Neural progenitor cell (in vitro differentiated cells): ENCODE results near the gene MRC1. TPM values are rescaled to one million over a fixed set of nuclear protein-coding genes. Genes with fewer than 3 reads are reported as not detected.

Experiments used
- DNase-seq: peaks from one replicate; pipeline ENCODE4 v3.0.0-alpha.2; 2016; ENCODE audit warnings: low spot score
- H2AFZ ChIP-seq: fragments of 200-600 bp; sonication (generic); replicated peaks from 2 replicates; pipeline ENCODE4 v1.6.1; 2016; ENCODE audit warnings: antibody characterized with exemption
- H3F3A ChIP-seq: fragments of 200-600 bp; sonication (generic); 2 replicates; pipeline ENCODE4 v1.6.1; 2016; ENCODE audit warnings: antibody characterized with exemption, low read depth
- H3K27ac ChIP-seq: fragments of 200-600 bp; sonication (generic); 2 replicates; pipeline ENCODE4 v1.5.1; 2016; ENCODE audit warnings: mild to moderate bottlenecking
- H3K27me3 ChIP-seq: fragments of 200-600 bp; sonication (generic); 2 replicates; pipeline ENCODE4 v1.6.1; 2016; ENCODE audit warnings: mild to moderate bottlenecking, moderate library complexity
- H3K36me3 ChIP-seq: fragments of 200-600 bp; sonication (generic); 2 replicates; pipeline ENCODE4 v1.5.1; 2016
- H3K4me1 ChIP-seq: fragments of 200-600 bp; sonication (generic); 2 replicates; pipeline ENCODE4 v1.6.1; 2016; ENCODE audit warnings: mixed run types
- H3K4me2 ChIP-seq: fragments of 200-600 bp; sonication (generic); 2 replicates; pipeline ENCODE4 v1.6.1; 2016
- H3K4me3 ChIP-seq: fragments of 200-600 bp; sonication (generic); 2 replicates; pipeline ENCODE4 v1.5.1; 2016
- H3K79me2 ChIP-seq: fragments of 200-600 bp; sonication (generic); 2 replicates; pipeline ENCODE4 v1.6.1; 2016; ENCODE audit warnings: low read depth
- H3K9ac ChIP-seq: fragments of 200-600 bp; sonication (generic); 2 replicates; pipeline ENCODE4 v1.6.1; 2016
- H3K9me3 ChIP-seq: fragments of 200-600 bp; sonication (generic); 2 replicates; pipeline ENCODE4 v1.5.1; 2016; ENCODE audit warnings: low read depth
- H4K20me1 ChIP-seq: fragments of 200-600 bp; sonication (generic); 2 replicates; pipeline ENCODE4 v1.6.1; 2016; ENCODE audit warnings: low read depth
- H3K27ac Mint-ChIP-seq: 3 replicates; pipeline ENCODE4 v1.8.0; 2021; ENCODE audit warnings: mixed read lengths
- H3K27me3 Mint-ChIP-seq: 2 replicates; pipeline ENCODE4 v1.8.0; 2022; ENCODE audit warnings: low read depth, mild to moderate bottlenecking, inconsistent platforms, moderate library complexity, mixed read lengths; ENCODE audit not compliant: insufficient read depth
- H3K36me3 Mint-ChIP-seq: 3 replicates; pipeline ENCODE4 v1.8.0; 2021; ENCODE audit warnings: mixed read lengths
- H3K4me1 Mint-ChIP-seq: 3 replicates; pipeline ENCODE4 v1.8.0; 2021; ENCODE audit warnings: mixed read lengths
- H3K4me3 Mint-ChIP-seq: 3 replicates; pipeline ENCODE4 v1.8.0; 2021; ENCODE audit warnings: mild to moderate bottlenecking, moderate library complexity, mixed read lengths
- H3K9me3 Mint-ChIP-seq: 3 replicates; pipeline ENCODE4 v1.8.0; 2020; ENCODE audit warnings: mixed read lengths
- CTCF ChIP-seq: fragments of 200-600 bp; sonication (generic); IDR thresholded peaks from 2 replicates; pipeline ENCODE4 v1.5.1; 2017; ENCODE audit warnings: antibody characterized with exemption, mild to moderate bottlenecking
- EZH2 ChIP-seq: fragments of 200-600 bp; sonication (generic); IDR thresholded peaks from 2 replicates; pipeline ENCODE4 v1.6.1; 2017; ENCODE audit warnings: antibody characterized with exemption, mild to moderate bottlenecking, moderate library complexity
- EZH2phosphoT487 ChIP-seq: fragments of 200-600 bp; sonication (generic); IDR thresholded peaks from 2 replicates; pipeline ENCODE4 v1.6.1; 2017; ENCODE audit warnings: antibody characterized with exemption
- total RNA-seq: library from RNA; depleted of rRNA; stranded (reverse); fragments of >200 nt; gene quantifications from 2 replicates; pipeline ENCODE4 v1.2.3, GENCODE V29; 2015; ENCODE audit warnings: low replicate concordance

MRC1 gene
- total RNA-seq, 1 donor from 2014 or later = not detected

GRCh38 chr10:17907641-17908040 is 98.5 kb downstream of the MRC1 start:
- Mint-ChIP-seq H3K36me3 (no peaks in the 10 kb centered on the region), H3K9me3 (peaks cover 2% of the 10 kb centered on the region), H3K27me3 (no peaks in the 10 kb centered on the region), H3K4me1 (peaks cover 8% of the 10 kb centered on the region), H3K27ac (no peak overlapping the region), H3K4me3 (no peak overlapping the region)
- Histone ChIP-seq H3K9me3 (no peaks in the 10 kb centered on the region), H3K9ac (no peak overlapping the region), H3F3A (no peaks in the 10 kb centered on the region), H3K4me1 (no peaks in the 10 kb centered on the region), H3K4me2 (no peak overlapping the region), H3K36me3 (no peaks in the 10 kb centered on the region), H3K79me2 (no peaks in the 10 kb centered on the region), H2AFZ (peak overlapping the region; percentile 7), H3K27me3 (no peaks in the 10 kb centered on the region), H3K27ac (no peak overlapping the region), H3K4me3 (no peak overlapping the region), H4K20me1 (no peaks in the 10 kb centered on the region)
- TF ChIP-seq EZH2phosphoT487 = no peak
- no peak for TF ChIP-seq CTCF
- no peak for TF ChIP-seq EZH2
- DNase-seq = no peak

GRCh38 chr10:17910125-17910789 is 101.1 kb downstream of the MRC1 start:
- TF ChIP-seq CTCF (peak; percentile 74), EZH2phosphoT487 (no peak)
- Histone ChIP-seq H3K27ac (no peak overlapping the region), H3K9ac (no peak overlapping the region), H3K36me3 (no peaks in the 10 kb centered on the region), H3K4me1 (no peaks in the 10 kb centered on the region), H3F3A (peaks cover 5% of the 10 kb centered on the region), H3K27me3 (no peaks in the 10 kb centered on the region), H4K20me1 (no peaks in the 10 kb centered on the region), H3K79me2 (no peaks in the 10 kb centered on the region), H3K4me3 (no peak overlapping the region), H3K9me3 (no peaks in the 10 kb centered on the region), H3K4me2 (no peak overlapping the region), H2AFZ (peak overlapping the region; percentile 69)
- no peak overlapping the region for H3K27ac Mint-ChIP-seq
- H3K4me1 Mint-ChIP-seq = peaks cover 8% of the 10 kb centered on the region
- no peaks in the 10 kb centered on the region for H3K27me3 Mint-ChIP-seq
- DNase-seq = peak; percentile 70
- H3K36me3 Mint-ChIP-seq = no peaks in the 10 kb centered on the region
- H3K4me3 Mint-ChIP-seq = no peak overlapping the region
- peaks cover 2% of the 10 kb centered on the region for H3K9me3 Mint-ChIP-seq

GRCh38 chr10:17912754-17913153 is 103.6 kb downstream of the MRC1 start:
- H3K27me3 Mint-ChIP-seq = peaks cover under 1% of the 10 kb centered on the region
- no peak for DNase-seq

More at GRCh38 chr10:17912754-17913153, 103.6 kb downstream of the MRC1 start:
- H3K27ac Mint-ChIP-seq = no peak overlapping the region
- TF ChIP-seq EZH2 (no peak), CTCF (no peak), EZH2phosphoT487 (no peak)
- H4K20me1 ChIP-seq = no peaks in the 10 kb centered on the region
- H3K4me3 Mint-ChIP-seq = no peak overlapping the region
- no peak overlapping the region for H3K4me2 ChIP-seq
- H3K4me3 ChIP-seq = no peak overlapping the region
- H3K36me3 Mint-ChIP-seq = no peaks in the 10 kb centered on the region
- H3K27ac ChIP-seq = no peak overlapping the region
- H3K9me3 Mint-ChIP-seq = peaks cover 2% of the 10 kb centered on the region
- H3K79me2 ChIP-seq = no peaks in the 10 kb centered on the region
- H3K36me3 ChIP-seq = no peaks in the 10 kb centered on the region
- no peaks in the 10 kb centered on the region for H3K27me3 ChIP-seq
- peaks cover 5% of the 10 kb centered on the region for H3F3A ChIP-seq
- H3K4me1 ChIP-seq = no peaks in the 10 kb centered on the region
- no peaks in the 10 kb centered on the region for H3K9me3 ChIP-seq
- H3K4me1 Mint-ChIP-seq = peaks cover 5% of the 10 kb centered on the region
- no peak overlapping the region for H3K9ac ChIP-seq
- H2AFZ ChIP-seq = no peak overlapping the region
